HT1080 (cell line): Measurements from ENCODE around the gene RIN3. TPM values are rescaled to one million over a fixed set of nuclear protein-coding genes. Genes with fewer than 3 reads are reported as not detected.

Experiments
- DNase-seq: peaks from one replicate; pipeline ENCODE4 v3.0.0-alpha.2; 2015; ENCODE audit warnings: low read depth
- total RNA-seq: library from RNA; depleted of rRNA; stranded (reverse); fragments of >200 nt; shearing (Covaris generic); gene quantifications from 2 replicates; pipeline ENCODE4 v1.2.3, GENCODE V29; 2014

Gene RIN3
- total RNA-seq, 1 experiment from 2014 or later: 6.6 TPM

DNA sequence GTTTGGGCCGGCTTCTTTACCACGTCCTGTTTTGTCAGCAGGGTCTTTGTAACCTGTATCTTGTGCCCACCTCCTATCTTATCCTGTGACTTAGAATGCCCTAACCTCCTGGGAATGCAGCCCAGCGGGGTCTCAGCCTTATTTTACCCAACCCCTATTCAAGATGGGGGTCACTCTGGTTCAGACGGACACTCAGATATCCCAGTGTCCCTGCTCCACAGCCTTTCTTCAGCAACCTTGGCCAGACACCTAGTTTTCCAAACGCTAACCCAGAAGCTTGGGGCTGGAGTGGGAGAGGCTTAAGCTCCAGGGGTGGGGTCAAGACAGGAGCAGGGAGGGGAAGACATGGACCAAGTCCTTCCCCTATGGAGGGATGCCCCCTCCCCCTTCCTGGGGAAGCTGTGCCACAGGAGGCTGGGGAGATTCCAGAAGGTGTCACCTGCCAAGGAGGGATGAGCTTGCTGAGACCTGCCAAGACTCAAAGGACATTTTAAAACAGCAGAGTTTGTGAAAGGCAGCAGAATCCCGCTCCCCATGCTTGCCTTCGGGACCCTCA, 62.2 kb downstream of the RIN3 start:
- no peak for DNase-seq

- no peak for DNase-seq
Observed at GRCh38 chr14:92577321-92577742, 63.8 kb downstream of the RIN3 start.

- no peak for DNase-seq
Observed at GRCh38 chr14:92578511-92578910, 64.9 kb downstream of the RIN3 start.

- DNase-seq: no peak
Observed at GRCh38 chr14:92579244-92579936, 65.8 kb downstream of the RIN3 start.

DNA sequence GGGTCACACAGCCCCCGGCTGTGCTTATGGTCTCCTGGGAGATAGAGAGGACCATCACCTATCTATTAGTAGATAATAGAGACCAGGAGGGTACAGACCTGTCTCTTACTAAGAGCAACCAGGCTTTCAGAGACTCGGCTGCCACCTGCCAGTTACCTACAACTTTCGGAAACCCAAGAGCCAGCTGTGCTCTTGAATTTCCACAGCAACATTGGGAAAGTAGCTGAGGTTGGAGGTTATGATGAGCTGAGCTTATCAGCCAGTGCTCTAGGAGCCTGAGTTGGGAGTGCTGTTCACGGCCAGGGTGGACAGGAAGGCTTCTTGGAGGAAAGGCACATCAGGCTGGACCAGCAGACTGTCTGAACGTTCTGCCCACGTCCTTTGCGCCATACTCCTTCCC, 67.6 kb downstream of the RIN3 start:
- DNase-seq: no peak

GRCh38 chr14:92581966-92582566, 68.5 kb downstream of the RIN3 start:
- DNase-seq: no peak

GRCh38 chr14:92582706-92583452, 69.3 kb downstream of the RIN3 start:
- no peak for DNase-seq

GRCh38 chr14:92584220-92584619, 70.6 kb downstream of the RIN3 start:
- no peak for DNase-seq

DNA sequence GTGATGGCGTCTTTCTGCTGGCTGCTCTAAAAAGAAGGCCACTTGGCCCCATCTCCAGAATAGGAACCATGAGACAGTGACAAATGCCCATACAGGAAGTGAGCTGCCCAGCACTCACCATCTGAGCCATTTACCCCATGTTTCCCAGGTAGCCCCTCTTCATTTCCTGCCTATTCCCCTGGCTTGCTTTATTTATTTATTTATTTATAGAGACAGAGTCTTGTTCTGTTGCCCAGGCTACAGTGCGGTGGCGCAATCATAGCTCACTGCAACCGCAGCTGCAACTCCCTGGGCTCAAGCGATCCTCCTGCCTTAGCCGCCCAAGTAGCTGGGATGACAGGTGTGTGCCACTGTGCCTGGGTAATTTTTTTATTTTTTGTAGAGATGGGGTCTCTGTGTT, 71.2 kb downstream of the RIN3 start:
- no peak for DNase-seq

GRCh38 chr14:92585981-92586937, 72.7 kb downstream of the RIN3 start:
- peak; percentile 94 for DNase-seq

DNA sequence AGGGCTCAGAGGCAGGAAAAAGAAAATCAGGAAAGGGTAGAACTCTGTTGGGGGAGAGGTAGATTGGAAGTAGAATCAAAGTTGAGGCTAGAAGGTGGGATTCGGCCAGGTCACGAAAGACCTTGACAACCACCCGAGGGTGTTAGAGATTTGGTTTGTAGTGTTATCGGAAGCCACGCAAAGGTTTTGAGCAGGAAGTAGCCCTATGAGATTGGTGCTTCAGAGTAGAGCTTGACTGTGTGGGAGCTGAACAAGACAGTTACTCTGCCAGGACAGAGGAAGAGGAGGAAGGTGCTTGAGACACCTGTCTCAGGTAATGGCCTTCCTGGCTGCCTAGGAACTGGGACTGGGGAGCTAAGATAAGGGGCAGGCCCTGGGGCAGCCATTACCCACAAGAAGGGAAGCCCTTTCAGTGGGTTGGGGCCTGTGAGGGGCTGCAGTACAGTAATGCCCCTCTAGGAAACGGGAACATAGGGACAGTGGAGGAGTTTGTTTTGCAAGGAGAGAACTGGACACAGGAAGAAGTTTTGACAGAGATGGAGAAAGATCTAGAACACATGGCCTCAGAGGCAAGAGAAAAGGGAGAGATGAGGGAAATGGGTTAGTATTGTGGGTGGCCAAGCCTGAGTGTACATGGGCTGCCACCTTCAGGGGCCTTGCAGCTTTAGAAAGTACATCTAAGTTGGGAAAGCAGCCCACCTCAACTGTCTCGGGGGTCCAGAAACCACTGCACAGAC, 73.5 kb downstream of the RIN3 start:
- DNase-seq: no peak

DNA sequence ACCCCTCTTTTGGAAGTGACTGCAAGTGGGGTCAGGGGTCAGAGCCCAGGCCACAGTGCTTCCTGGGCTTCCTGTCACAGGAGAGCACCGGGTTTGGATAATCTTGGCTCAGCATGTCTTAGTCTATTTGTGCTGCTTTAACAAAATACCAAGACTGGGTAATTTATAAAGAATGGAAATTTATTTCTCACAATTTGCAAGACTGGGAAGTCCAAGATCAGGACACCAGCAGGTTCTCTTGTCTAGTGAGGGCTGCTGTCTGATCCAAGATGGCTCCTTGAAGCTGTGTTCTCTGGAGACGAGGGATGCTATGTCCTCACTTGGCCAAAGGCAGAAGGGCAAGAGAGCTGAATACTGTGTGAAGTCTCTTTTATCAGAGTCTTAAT, 74.1 kb downstream of the RIN3 start:
- no peak for DNase-seq

GRCh38 chr14:92589213-92589852, 75.8 kb downstream of the RIN3 start:
- DNase-seq: no peak

DNA sequence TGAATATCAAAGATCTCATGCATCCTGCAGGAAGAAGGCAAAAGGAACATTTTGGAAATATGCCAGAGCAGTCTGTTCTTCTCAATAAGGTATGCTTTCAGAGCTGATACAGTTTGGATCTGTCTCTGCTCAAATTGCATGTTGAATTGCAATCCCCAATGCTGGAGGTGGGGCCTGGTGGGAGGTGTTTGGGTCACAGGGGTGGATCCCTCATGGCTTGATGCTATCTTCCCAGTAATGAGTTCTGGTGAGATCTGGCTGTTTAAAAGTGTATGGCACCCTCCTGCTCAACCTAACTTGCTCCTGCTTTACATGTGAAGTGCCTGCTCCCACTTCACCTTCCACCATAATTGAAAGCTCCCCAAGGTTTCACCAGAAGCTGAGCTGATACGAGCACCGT, 76.6 kb downstream of the RIN3 start:
- no peak for DNase-seq

- DNase-seq: no peak
Observed at GRCh38 chr14:92590941-92591340, 77.4 kb downstream of the RIN3 start.

DNA sequence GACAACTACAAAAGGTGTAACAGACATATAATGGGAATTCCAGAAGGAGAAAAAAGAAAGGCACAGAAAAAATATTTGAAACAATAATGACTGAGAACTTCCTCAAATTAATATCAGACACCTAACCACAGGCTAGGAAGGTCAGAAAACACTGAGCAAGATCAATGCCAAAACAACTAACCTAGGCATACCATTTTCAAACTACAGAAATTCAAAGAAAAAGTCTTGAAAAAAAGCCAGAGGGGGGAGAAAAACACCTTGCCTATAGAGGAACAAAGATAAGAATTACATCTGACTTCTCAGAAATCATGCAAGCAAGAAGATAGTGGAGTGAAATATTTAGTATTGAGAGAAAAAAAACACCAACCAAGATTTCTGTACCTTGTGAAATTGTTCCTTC, 77.8 kb downstream of the RIN3 start:
- no peak for DNase-seq

DNA sequence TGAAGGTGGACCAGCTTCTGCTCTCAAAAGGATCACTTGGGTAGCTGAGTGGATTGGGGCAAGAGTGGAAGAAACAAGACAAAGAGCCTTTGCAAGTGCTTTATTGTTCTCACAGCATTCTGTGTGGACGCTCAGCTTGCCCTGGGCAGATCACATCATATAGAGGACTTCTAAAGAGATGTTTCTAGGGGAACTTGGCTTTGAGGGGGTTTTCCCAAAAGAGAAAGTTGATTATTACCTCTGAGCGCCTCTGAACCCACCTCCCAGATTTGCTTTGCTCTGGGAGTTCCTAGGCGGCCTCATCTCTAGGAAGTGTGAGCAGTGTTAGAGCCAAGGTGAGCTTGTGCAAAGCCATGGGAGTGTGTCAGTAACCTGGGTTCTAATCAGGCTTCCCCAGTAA, 81.7 kb downstream of the RIN3 start:
- no peak for DNase-seq

GRCh38 chr14:92596331-92596907, 82.8 kb downstream of the RIN3 start:
- DNase-seq: no peak
